Gastrocnemius medialis (tissue), 4 donors: Measurements from ENCODE around the gene PARD3. TPM values are rescaled to one million over a fixed set of nuclear protein-coding genes. Genes with fewer than 3 reads are reported as not detected.
"Not testable (repeated sequence)": the region's sequence is repeated elsewhere in the genome, so short reads cannot be mapped to it uniquely, and the experiment has no call there.

Source experiments
- ATAC-seq, 2 donors: fragments of 150-250 bp; one replicate each; pipeline ENCODE4 v1.9.1; 2016
- DNase-seq, 2 donors: peaks; one replicate each; pipeline ENCODE4 v3.0.0-alpha.2; 2019
- H3K27ac ChIP-seq, 4 donors: fragments of 200-600 bp; sonication (generic); 1 replicate in 1 of 4; 2 replicates in 3 of 4; pipeline ENCODE4 v1.5.1; 2016 to 2018; ENCODE audit warnings: mild to moderate bottlenecking in 2 of 4, moderate library complexity in 1 of 4
- H3K27me3 ChIP-seq, 3 donors: fragments of 200-600 bp; sonication (generic) in 2 of 3; 1 replicate in 1 of 3; 2 replicates in 2 of 3; pipeline versions ENCODE4 v1.5.1 to v1.6.0; 2016 to 2019; ENCODE audit warnings: mild to moderate bottlenecking in 1 of 3, moderate library complexity in 1 of 3
- H3K36me3 ChIP-seq, 2 donors: fragments of 200-600 bp; sonication (generic) in 1 of 2; one replicate each; pipeline ENCODE4 v1.5.1; 2017 to 2018
- H3K4me1 ChIP-seq, 2 donors: fragments of 200-600 bp; sonication (generic) in 1 of 2; one replicate each; pipeline ENCODE4 v1.5.1; 2016 to 2017; ENCODE audit warnings: mild to moderate bottlenecking in 2 of 2
- H3K4me3 ChIP-seq, 4 donors: fragments of 200-600 bp; sonication (generic) in 3 of 4; 1 replicate in 1 of 4; 2 replicates in 3 of 4; pipeline ENCODE4 v1.5.1; 2016 to 2019; ENCODE audit warnings: mild to moderate bottlenecking in 2 of 4
- H3K9me3 ChIP-seq, 3 donors: fragments of 200-600 bp; sonication (generic) in 2 of 3; 1 replicate in 1 of 3; 2 replicates in 2 of 3; pipeline ENCODE4 v1.5.1; 2016 to 2019
- CTCF ChIP-seq, 5 experiments: fragments of 450-650 bp in 3 of 5; fragments of 200-600 bp in 2 of 5; sonication (generic) in 2 of 5; IDR thresholded peaks in 4 of 5; conservative IDR thresholded peaks in 1 of 5; 1 replicate in 4 of 5; 2 replicates in 1 of 5; pipeline ENCODE4 v1.5.1; 2016 to 2019; ENCODE audit warnings: antibody characterized with exemption in 5 of 5, mild to moderate bottlenecking in 3 of 5, moderate library complexity in 3 of 5
- POLR2A ChIP-seq, 2 donors: fragments of 450-650 bp; IDR thresholded peaks; one replicate each; pipeline ENCODE4 v1.6.1; 2017; ENCODE audit warnings: antibody characterized with exemption in 2 of 2, mild to moderate bottlenecking in 2 of 2, moderate library complexity in 2 of 2
- in situ Hi-C, 4 donors: fragments of 200-750 bp; cut with MboI; loops; one replicate each; pipeline versions ENCODE4 v1.15.0 to v1.8.0; 2017; ENCODE audit warnings: low sequenced_read_pairs in 4 of 4
- intact Hi-C: fragments of 100-400 bp; cut with DNase I; formaldehyde crosslinking; loops from one replicate; pipeline ENCODE4 v1.15.1; 2023; ENCODE audit warnings: low total_unique reads
- total RNA-seq, 4 donors: library from RNA; depleted of rRNA; stranded (reverse); fragments of >200 nt; gene quantifications; one replicate each; pipeline versions ENCODE4 v1.1.0 to v1.2.3, GENCODE V29; 2016

The PARD3 gene
- total RNA-seq, 4 donors from 2014 or later = 64.6 to 75.8 (median 68.3) TPM

GRCh38 chr10:34757933-34758332 lies 57.2 kb downstream of the PARD3 start:
- Histone ChIP-seq H3K4me1 (peaks cover 61 to 70% of the 10 kb centered on the region in 2 donors), H3K27me3 (no peaks in the 10 kb centered on the region), H3K4me3 (no peak overlapping the region), H3K27ac (no peak overlapping the region), H3K36me3 (no peaks in the 10 kb centered on the region), H3K9me3 (no peaks in the 10 kb centered on the region)
- TF ChIP-seq POLR2A (IDR thresholded peaks at IDR 0.05) (no peak), CTCF (IDR thresholded peaks at IDR 0.05 in 4 of 5, conservative IDR thresholded peaks at IDR 0.05 in 1 of 5) (no peak)
- no peak for ATAC-seq
- intact Hi-C loops = no loop called here
- no peak for DNase-seq
- in situ Hi-C loops = no loop called here

GRCh38 chr10:34757181-34757580 lies 57.9 kb downstream of the PARD3 start:
- in situ Hi-C loops, H3K36me3 ChIP-seq, intact Hi-C loops, DNase-seq, H3K27me3 ChIP-seq, H3K4me3 ChIP-seq, H3K9me3 ChIP-seq, ATAC-seq, H3K27ac ChIP-seq: not testable (repeated sequence)
- peaks cover 61 to 71% of the 10 kb centered on the region in 2 donors for H3K4me1 ChIP-seq

GRCh38 chr10:34756584-34756983 lies 58.5 kb downstream of the PARD3 start:
- intact Hi-C loops = no loop called here
- H3K27me3 ChIP-seq = no peaks in the 10 kb centered on the region
- no peak overlapping the region for H3K4me3 ChIP-seq
- in situ Hi-C loops = no loop called here
- no peaks in the 10 kb centered on the region for H3K36me3 ChIP-seq
- H3K9me3 ChIP-seq = no peaks in the 10 kb centered on the region
- ATAC-seq (no peak), DNase-seq (no peak)
- TF ChIP-seq POLR2A (IDR thresholded peaks at IDR 0.05) = no peak
- TF ChIP-seq CTCF (IDR thresholded peaks at IDR 0.05 in 4 of 5, conservative IDR thresholded peaks at IDR 0.05 in 1 of 5) = no peak
- H3K4me1 ChIP-seq = peaks cover 56 to 65% of the 10 kb centered on the region in 2 donors
- no peak overlapping the region for H3K27ac ChIP-seq

- Histone ChIP-seq H3K36me3 (no peaks in the 10 kb centered on the region), H3K4me3 (no peak overlapping the region), H3K27ac (peak overlapping the region in 1 of 4 donors; percentile 7), H3K27me3 (no peaks in the 10 kb centered on the region), H3K9me3 (no peaks in the 10 kb centered on the region), H3K4me1 (peaks cover 34 to 39% of the 10 kb centered on the region in 2 donors)
- TF ChIP-seq CTCF (IDR thresholded peaks at IDR 0.05 in 4 of 5, conservative IDR thresholded peaks at IDR 0.05 in 1 of 5) (no peak), POLR2A (IDR thresholded peaks at IDR 0.05) (no peak)
- ATAC-seq (no peak), DNase-seq (no peak)
- intact Hi-C loops (no loop called here), in situ Hi-C loops (no loop called here)
These were observed 61.9 kb downstream of the PARD3 start for GRCh38 chr10:34753014-34753757.

GRCh38 chr10:34751272-34751671 lies 63.8 kb downstream of the PARD3 start:
- no peak for ATAC-seq
- H3K4me1 ChIP-seq = peaks cover 30 to 37% of the 10 kb centered on the region in 2 donors

GRCh38 chr10:34750795-34751194 lies 64.3 kb downstream of the PARD3 start:
- H3K9me3 ChIP-seq, H3K36me3 ChIP-seq, H3K27me3 ChIP-seq, H3K27ac ChIP-seq, H3K4me3 ChIP-seq, in situ Hi-C loops, intact Hi-C loops, ATAC-seq, DNase-seq: not testable (repeated sequence)
- H3K4me1 ChIP-seq = peaks cover 30 to 37% of the 10 kb centered on the region in 2 donors

More at GRCh38 chr10:34751272-34751671, 63.8 kb downstream of the PARD3 start:
- H3K9me3 ChIP-seq = no peaks in the 10 kb centered on the region
- no peak overlapping the region for H3K27ac ChIP-seq
- no peaks in the 10 kb centered on the region for H3K27me3 ChIP-seq
- intact Hi-C loops = no loop called here
- no peak overlapping the region for H3K4me3 ChIP-seq
- DNase-seq = no peak
- H3K36me3 ChIP-seq = no peaks in the 10 kb centered on the region
- in situ Hi-C loops = no loop called here
- TF ChIP-seq POLR2A (IDR thresholded peaks at IDR 0.05) (no peak), CTCF (IDR thresholded peaks at IDR 0.05 in 4 of 5, conservative IDR thresholded peaks at IDR 0.05 in 1 of 5) (no peak)
